Raji (cell line): ENCODE data around the gene TRIM61.

Experiments used
- POLR2A ChIP-seq: IDR thresholded peaks from 2 replicates; pipeline ENCODE4 v1.6.1; 2011; ENCODE audit warnings: low read depth, low read length, control low read depth; ENCODE audit not compliant: insufficient read depth

The TRIM61 gene

GRCh38 chr4:164955107-164955805 is 22.2 kb downstream of the TRIM61 start:
- no peak for TF ChIP-seq POLR2A

- TF ChIP-seq POLR2A = no peak
These were observed 24.9 kb downstream of the TRIM61 start for GRCh38 chr4:164952551-164952950.

GRCh38 chr4:164949448-164950143 is 27.9 kb downstream of the TRIM61 start:
- no peak for TF ChIP-seq POLR2A

GRCh38 chr4:164948975-164949374 is 28.5 kb downstream of the TRIM61 start:
- no peak for TF ChIP-seq POLR2A

GRCh38 chr4:164946810-164947209 is 30.6 kb downstream of the TRIM61 start:
- TF ChIP-seq POLR2A = no peak

- TF ChIP-seq POLR2A = no peak
These were observed 32.3 kb downstream of the TRIM61 start for GRCh38 chr4:164945146-164945545.

GRCh38 chr4:164943192-164943591 is 34.3 kb downstream of the TRIM61 start:
- TF ChIP-seq POLR2A = no peak

GRCh38 chr4:164937576-164938270 is 39.7 kb downstream of the TRIM61 start:
- TF ChIP-seq POLR2A = no peak

GRCh38 chr4:164935363-164935762 is 42.1 kb downstream of the TRIM61 start:
- no peak for TF ChIP-seq POLR2A

GRCh38 chr4:164933244-164933643 is 44.2 kb downstream of the TRIM61 start:
- TF ChIP-seq POLR2A = no peak

GRCh38 chr4:164931551-164932324 is 45.7 kb downstream of the TRIM61 start:
- no peak for TF ChIP-seq POLR2A

GRCh38 chr4:164930647-164931046 is 46.8 kb downstream of the TRIM61 start:
- TF ChIP-seq POLR2A = no peak

- TF ChIP-seq POLR2A = no peak
These were observed 51.2 kb downstream of the TRIM61 start for GRCh38 chr4:164926301-164926700.

GRCh38 chr4:164924670-164925238 is 52.7 kb downstream of the TRIM61 start:
- no peak for TF ChIP-seq POLR2A

GRCh38 chr4:164918956-164919355 is 58.5 kb downstream of the TRIM61 start:
- TF ChIP-seq POLR2A = no peak
